DOHH2 (cell line): ENCODE results near the gene RIOK3.
A peak's percentile ranks its signal among the peaks of the same experiment; 100 is the strongest.
"Not testable (repeated sequence)": the region's sequence is repeated elsewhere in the genome, so short reads cannot be mapped to it uniquely, and the experiment has no call there.

Experiments used
- H3F3A ChIP-seq: fragments of 200-600 bp; sonication (generic), shearing (Covaris generic); 2 replicates; pipeline ENCODE4 v1.6.0; 2016; ENCODE audit warnings: antibody characterized with exemption, mild to moderate bottlenecking; ENCODE audit not compliant: control insufficient read depth, insufficient read depth
- H3K27ac ChIP-seq: fragments of 200-600 bp; sonication (generic); 2 replicates; pipeline ENCODE4 v1.5.1; 2014; ENCODE audit warnings: low read depth, mild to moderate bottlenecking, low read length, moderate library complexity
- H3K27me3 ChIP-seq: fragments of 200-600 bp; sonication (generic); 2 replicates; pipeline ENCODE4 v1.6.1; 2014; ENCODE audit warnings: mild to moderate bottlenecking, low read length, mixed read lengths; ENCODE audit not compliant: control insufficient read depth
- H3K36me3 ChIP-seq: fragments of 200-600 bp; sonication (generic); 2 replicates; pipeline ENCODE4 v1.6.1; 2014; ENCODE audit warnings: mild to moderate bottlenecking, low read length, moderate library complexity, mixed read lengths; ENCODE audit not compliant: control insufficient read depth
- H3K4me1 ChIP-seq: fragments of 200-600 bp; sonication (generic); 2 replicates; pipeline ENCODE4 v1.6.1; 2014; ENCODE audit warnings: mild to moderate bottlenecking, low read length, mixed read lengths; ENCODE audit not compliant: control insufficient read depth
- H3K4me2 ChIP-seq: fragments of 200-600 bp; sonication (generic); 2 replicates; pipeline ENCODE4 v1.6.0; 2014; ENCODE audit warnings: mild to moderate bottlenecking, low read length, moderate library complexity
- H3K4me3 ChIP-seq: fragments of 200-600 bp; sonication (generic); 2 replicates; pipeline ENCODE4 v1.5.1; 2014; ENCODE audit warnings: mild to moderate bottlenecking, low read length, mixed read lengths
- H3K79me2 ChIP-seq: fragments of 200-600 bp; sonication (generic); 2 replicates; pipeline ENCODE4 v1.6.1; 2014; ENCODE audit warnings: mild to moderate bottlenecking, low read length, mixed read lengths; ENCODE audit not compliant: control insufficient read depth
- H3K9me2 ChIP-seq: fragments of 200-600 bp; sonication (generic); replicated peaks from 2 replicates; pipeline ENCODE4 v1.6.1; 2014; ENCODE audit warnings: mild to moderate bottlenecking, low read length, mixed read lengths; ENCODE audit not compliant: control insufficient read depth
- H3K9me3 ChIP-seq: fragments of 200-600 bp; sonication (generic); 2 replicates; pipeline ENCODE4 v1.6.1; 2014; ENCODE audit warnings: antibody characterized with exemption, low read length, mixed read lengths; ENCODE audit not compliant: control insufficient read depth, insufficient read depth
- H4K20me1 ChIP-seq: fragments of 200-600 bp; sonication (generic); 2 replicates; pipeline ENCODE4 v1.6.0; 2014; ENCODE audit warnings: low read depth, mild to moderate bottlenecking, antibody characterized with exemption, low read length, moderate library complexity; ENCODE audit not compliant: control insufficient read depth, insufficient read depth
- CTCF ChIP-seq: fragments of 200-600 bp; sonication (generic); IDR thresholded peaks from one replicate; pipeline ENCODE4 v1.5.1; 2014; ENCODE audit warnings: antibody characterized with exemption, mild to moderate bottlenecking, low read depth, low read length; ENCODE audit not compliant: poor library complexity, severe bottlenecking
- EZH2phosphoT487 ChIP-seq: fragments of 200-600 bp; sonication (generic); IDR thresholded peaks from 2 replicates; pipeline ENCODE4 v1.6.1; 2017; ENCODE audit warnings: borderline replicate concordance, mild to moderate bottlenecking, antibody characterized with exemption, low read length, moderate library complexity, mixed read lengths

Gene RIOK3

GRCh38 chr18:23428821-23429220, 24.3 kb upstream of the RIOK3 start:
- Histone ChIP-seq H3K9me2 (no peaks in the 10 kb centered on the region), H3K27ac (no peak overlapping the region), H3F3A (no peaks in the 10 kb centered on the region; the same call in 1 of the 2 replicates), H3K36me3 (peaks cover 11% of the 10 kb centered on the region), H3K79me2 (no peaks in the 10 kb centered on the region; the same call in 1 of the 2 replicates), H3K4me3 (no peak overlapping the region), H4K20me1 (no peaks in the 10 kb centered on the region), H3K27me3 (no peaks in the 10 kb centered on the region), H3K4me2 (no peak overlapping the region), H3K4me1 (peaks cover 18% of the 10 kb centered on the region), H3K9me3 (no peaks in the 10 kb centered on the region)
- TF ChIP-seq CTCF = no peak
- no peak for TF ChIP-seq EZH2phosphoT487

- Histone ChIP-seq H3K36me3 (peaks cover 11% of the 10 kb centered on the region), H3K4me1 (peaks cover 11% of the 10 kb centered on the region)
- not testable (repeated sequence) for H3K9me3 ChIP-seq, H3K4me2 ChIP-seq, H3K27me3 ChIP-seq, H3K4me3 ChIP-seq, H3K27ac ChIP-seq, H3K79me2 ChIP-seq, H3K9me2 ChIP-seq, H4K20me1 ChIP-seq, H3F3A ChIP-seq
Observed at GRCh38 chr18:23429538-23429937, 23.5 kb upstream of the RIOK3 start.

- H3K27me3 ChIP-seq = no peaks in the 10 kb centered on the region
- H3K9me3 ChIP-seq = no peaks in the 10 kb centered on the region
- no peaks in the 10 kb centered on the region; the same call in 1 of the 2 replicates for H3F3A ChIP-seq
- no peak overlapping the region for H3K27ac ChIP-seq
- no peak for TF ChIP-seq EZH2phosphoT487
- no peak for TF ChIP-seq CTCF
- no peak overlapping the region for H3K4me2 ChIP-seq
- H3K4me3 ChIP-seq = no peak overlapping the region
- peaks cover 12% of the 10 kb centered on the region for H3K4me1 ChIP-seq
- no peaks in the 10 kb centered on the region for H3K9me2 ChIP-seq
- H3K79me2 ChIP-seq = peaks cover 15% of the 10 kb centered on the region
- H4K20me1 ChIP-seq = no peaks in the 10 kb centered on the region
- peaks cover 11% of the 10 kb centered on the region for H3K36me3 ChIP-seq
Observed at GRCh38 chr18:23433360-23433759, 19.7 kb upstream of the RIOK3 start.

GRCh38 chr18:23437357-23438045, 15.6 kb upstream of the RIOK3 start:
- H3K9me3 ChIP-seq = 0 out of 2 replicates have a peak, but pooled peaks cover 3% of the 10 kb centered on the region
- peak overlapping the region; percentile 78 for H3K4me3 ChIP-seq
- no peaks in the 10 kb centered on the region for H4K20me1 ChIP-seq
- H3K27me3 ChIP-seq = no peaks in the 10 kb centered on the region
- peaks cover 10% of the 10 kb centered on the region for H3K4me1 ChIP-seq
- TF ChIP-seq EZH2phosphoT487 (no peak), CTCF (no peak)
- H3F3A ChIP-seq = no peaks in the 10 kb centered on the region
- no peaks in the 10 kb centered on the region for H3K9me2 ChIP-seq
- peaks cover 15% of the 10 kb centered on the region for H3K79me2 ChIP-seq
- H3K27ac ChIP-seq = no peak overlapping the region
- H3K4me2 ChIP-seq = peak overlapping the region; percentile 72
- H3K36me3 ChIP-seq = no peaks in the 10 kb centered on the region
